ENCODE results near the gene TRAPPC3L. TPM values are rescaled to one million over a fixed set of nuclear protein-coding genes. Genes with fewer than 3 reads are reported as not detected.

The TRAPPC3L gene
- total and polyA plus RNA-seq, 5 donors from 2014 or later = 0.37 TPM; not detected in 4

DNA sequence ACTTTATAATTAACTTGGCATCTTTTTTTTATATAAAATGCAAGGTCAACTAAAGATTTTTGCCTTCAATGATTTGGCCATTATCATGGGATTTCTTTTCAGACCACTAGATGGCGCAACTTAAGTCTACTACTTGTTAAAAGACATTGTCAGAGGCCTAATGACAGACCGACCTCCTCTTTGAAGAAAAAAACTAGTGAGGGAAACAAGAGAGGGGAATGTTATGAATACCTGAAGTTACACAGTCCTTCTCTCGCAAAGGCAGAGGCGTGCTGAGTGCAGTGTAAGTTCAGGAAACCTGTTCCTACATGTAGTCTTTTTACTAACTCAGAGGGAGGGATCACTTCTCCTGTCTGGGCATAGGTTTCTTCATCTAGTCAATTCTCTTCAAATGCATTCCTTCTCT is 9.3 kb downstream of the TRAPPC3L start:
- peak overlapping the region in 1 of 3 donors; percentile 48 for H3K27ac Mint-ChIP-seq
- peak in 1 of 2 donors; percentile 55 for ATAC-seq (ENCODE audit: low read depth in 2 of 2)
- H3K4me3 ChIP-seq (ENCODE audit: low read depth, low read length) = no peak overlapping the region

DNA sequence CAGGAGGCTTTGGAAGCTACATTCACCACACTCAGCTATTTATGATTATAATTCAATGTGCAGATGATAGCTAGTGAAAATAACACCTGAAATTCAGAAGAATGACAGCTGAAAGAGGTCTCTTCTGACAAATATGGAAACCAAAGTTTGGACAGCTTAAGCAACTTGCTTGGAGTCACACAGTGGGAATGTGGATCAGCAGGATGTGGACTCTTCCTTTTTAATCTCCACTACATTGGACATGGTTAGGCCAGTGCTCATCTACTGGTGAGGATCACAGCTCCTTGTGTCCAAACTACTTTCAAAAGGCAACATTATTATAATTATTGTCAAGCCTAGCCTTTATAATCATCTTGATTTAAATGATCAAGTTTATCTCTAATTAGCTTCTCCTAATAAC is 10.4 kb downstream of the TRAPPC3L start:
- Histone ChIP-seq H3K9me3 (ENCODE audit: control insufficient read depth in 2 of 2, low read length in 2 of 2) (no peaks in the 10 kb centered on the region), H3K4me1 (ENCODE audit: control insufficient read depth, insufficient read depth, low read length, poor library complexity, severe bottlenecking) (no peaks in the 10 kb centered on the region), H3K27ac (ENCODE audit: insufficient read depth, low read length, poor library complexity, severe bottlenecking) (no peak overlapping the region), H3K27me3 (ENCODE audit: control insufficient read depth, insufficient read depth, low read length) (peaks cover 10% of the 10 kb centered on the region), H3K4me3 (ENCODE audit: low read depth, low read length) (no peak overlapping the region), H3K36me3 (ENCODE audit: control insufficient read depth, insufficient read depth, low read length) (no peaks in the 10 kb centered on the region)
- H3K27ac Mint-ChIP-seq = no peak overlapping the region
- H3K36me3 Mint-ChIP-seq = no peaks in the 10 kb centered on the region
- no peak overlapping the region for H3K4me3 Mint-ChIP-seq
- DNase-seq = no peak
- peaks cover 0 to 5% (median 2%) of the 10 kb centered on the region in 4 donors for H3K4me1 Mint-ChIP-seq
- H3K27me3 Mint-ChIP-seq = peaks cover 39% of the 10 kb centered on the region
- H3K9me3 Mint-ChIP-seq = no peaks in the 10 kb centered on the region
- ATAC-seq (ENCODE audit: low read depth in 2 of 2) = no peak

More for the DNA sequence above, 9.3 kb downstream of the TRAPPC3L start:
- no peaks in the 10 kb centered on the region for H3K36me3 Mint-ChIP-seq
- peak overlapping the region in 1 of 4 donors; percentile 27 for H3K4me3 Mint-ChIP-seq
- Histone ChIP-seq H3K27ac (ENCODE audit: insufficient read depth, low read length, poor library complexity, severe bottlenecking) (no peak overlapping the region), H3K4me1 (ENCODE audit: control insufficient read depth, insufficient read depth, low read length, poor library complexity, severe bottlenecking) (no peaks in the 10 kb centered on the region), H3K27me3 (ENCODE audit: control insufficient read depth, insufficient read depth, low read length) (peaks cover 7% of the 10 kb centered on the region), H3K36me3 (ENCODE audit: control insufficient read depth, insufficient read depth, low read length) (no peaks in the 10 kb centered on the region), H3K9me3 (ENCODE audit: control insufficient read depth in 2 of 2, low read length in 2 of 2) (no peaks in the 10 kb centered on the region)
- no peaks in the 10 kb centered on the region for H3K9me3 Mint-ChIP-seq
- peak; percentile 2 to 64 (median 48) for DNase-seq
- H3K27me3 Mint-ChIP-seq = peaks cover 36% of the 10 kb centered on the region
- peaks cover 0 to 5% (median 2%) of the 10 kb centered on the region in 4 donors for H3K4me1 Mint-ChIP-seq

DNA sequence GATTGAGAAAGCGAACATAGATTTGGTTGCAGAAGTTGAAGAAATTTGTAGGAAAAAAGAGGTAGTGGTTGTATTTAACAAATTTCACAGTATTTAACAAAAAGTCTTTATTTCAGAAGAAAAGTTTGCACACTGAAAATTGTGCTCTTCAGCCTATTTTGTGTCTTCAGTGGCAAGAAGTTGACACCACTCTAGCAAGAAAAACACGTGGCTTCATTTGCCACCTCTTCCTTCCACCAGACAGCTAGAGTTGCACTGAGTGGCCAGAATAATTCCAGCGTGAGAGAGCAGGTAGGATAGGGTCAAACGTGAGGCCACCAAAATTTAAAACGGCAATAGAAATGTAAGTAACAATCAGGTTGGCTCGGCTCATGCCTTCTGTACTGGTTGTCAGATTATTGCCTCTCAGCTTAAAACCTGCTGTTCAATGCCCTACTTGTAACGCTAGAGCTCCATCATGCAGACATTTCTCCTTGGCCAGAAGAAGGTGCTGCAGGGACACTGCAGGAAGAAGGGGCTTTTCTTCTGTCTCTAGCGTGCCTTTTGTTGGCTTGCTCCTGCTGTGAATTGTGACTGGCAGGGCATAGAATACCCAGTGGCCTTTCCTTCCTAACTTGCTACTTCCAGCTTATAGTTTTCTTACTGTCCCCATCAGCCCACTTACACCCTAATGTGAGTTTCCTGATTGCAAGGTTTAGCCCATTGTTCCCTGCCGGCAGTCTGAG is 12.1 kb downstream of the TRAPPC3L start:
- DNase-seq (no peak), ATAC-seq (ENCODE audit: low read depth in 2 of 2) (no peak)
- H3K9me3 Mint-ChIP-seq = no peaks in the 10 kb centered on the region
- H3K9me3 ChIP-seq (ENCODE audit: control insufficient read depth in 2 of 2, low read length in 2 of 2) = no peaks in the 10 kb centered on the region
- no peaks in the 10 kb centered on the region for H3K4me1 ChIP-seq (ENCODE audit: control insufficient read depth, insufficient read depth, low read length, poor library complexity, severe bottlenecking)
- no peaks in the 10 kb centered on the region for H3K36me3 Mint-ChIP-seq
- H3K27ac ChIP-seq (ENCODE audit: insufficient read depth, low read length, poor library complexity, severe bottlenecking) = no peak overlapping the region
- H3K4me3 Mint-ChIP-seq = no peak overlapping the region
- peaks cover 0 to 5% (median 2%) of the 10 kb centered on the region in 4 donors for H3K4me1 Mint-ChIP-seq
- H3K27ac Mint-ChIP-seq = no peak overlapping the region
- peaks cover 32% of the 10 kb centered on the region for H3K27me3 Mint-ChIP-seq
- H3K4me3 ChIP-seq (ENCODE audit: low read depth, low read length) = no peak overlapping the region
- H3K36me3 ChIP-seq (ENCODE audit: control insufficient read depth, insufficient read depth, low read length) = no peaks in the 10 kb centered on the region
- peaks cover 15% of the 10 kb centered on the region for H3K27me3 ChIP-seq (ENCODE audit: control insufficient read depth, insufficient read depth, low read length)

DNA sequence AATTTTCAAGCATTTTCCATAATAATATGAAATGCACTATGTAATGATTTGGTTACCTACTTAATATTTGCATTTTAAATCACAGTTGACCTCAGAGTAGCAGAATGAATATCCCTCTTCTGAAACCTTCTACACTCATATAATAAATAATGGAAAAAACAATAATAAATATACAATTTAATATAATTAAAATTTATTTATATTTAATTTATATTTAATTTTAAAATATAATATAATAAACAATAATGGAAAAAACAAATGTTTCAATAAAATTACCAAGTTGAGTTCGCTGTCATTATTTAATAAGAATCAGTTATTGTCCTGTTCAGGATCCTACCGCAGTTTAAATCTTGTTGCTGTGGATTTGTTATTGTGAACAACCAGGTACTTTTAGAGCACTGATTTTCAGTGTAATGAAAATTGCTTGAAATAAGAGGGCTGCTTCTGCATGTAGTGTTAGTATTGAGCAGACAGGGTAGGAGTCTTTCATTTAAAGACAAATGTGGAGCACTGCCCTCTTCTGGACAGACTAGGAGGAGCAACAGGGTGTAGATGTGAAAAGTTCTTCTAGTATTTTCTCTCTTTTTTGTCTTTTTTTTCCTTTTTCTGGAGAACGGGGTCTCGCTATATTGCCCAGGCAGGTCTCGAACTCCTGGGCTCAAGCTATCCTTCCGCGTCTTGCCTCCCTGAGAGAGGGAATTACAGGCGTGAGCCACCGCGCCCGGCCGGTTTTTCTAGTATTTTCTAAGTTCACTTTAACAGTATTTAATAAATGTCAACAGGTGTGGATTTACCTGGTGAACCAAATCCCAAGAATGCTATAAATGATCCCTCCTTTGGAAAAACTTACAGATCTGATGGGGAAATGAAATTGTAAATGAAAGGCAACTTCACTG is 13.6 kb downstream of the TRAPPC3L start:
- Histone ChIP-seq H3K27ac (ENCODE audit: insufficient read depth, low read length, poor library complexity, severe bottlenecking) (no peak overlapping the region), H3K9me3 (ENCODE audit: control insufficient read depth in 2 of 2, low read length in 2 of 2) (no peaks in the 10 kb centered on the region), H3K27me3 (ENCODE audit: control insufficient read depth, insufficient read depth, low read length) (peaks cover 15% of the 10 kb centered on the region), H3K36me3 (ENCODE audit: control insufficient read depth, insufficient read depth, low read length) (no peaks in the 10 kb centered on the region), H3K4me1 (ENCODE audit: control insufficient read depth, insufficient read depth, low read length, poor library complexity, severe bottlenecking) (no peaks in the 10 kb centered on the region), H3K4me3 (ENCODE audit: low read depth, low read length) (no peak overlapping the region)
- Mint-ChIP-seq H3K36me3 (no peaks in the 10 kb centered on the region), H3K4me3 (no peak overlapping the region), H3K27me3 (peaks cover 25% of the 10 kb centered on the region), H3K4me1 (peaks cover 0 to 5% (median 2%) of the 10 kb centered on the region in 4 donors), H3K27ac (no peak overlapping the region), H3K9me3 (no peaks in the 10 kb centered on the region)
- peak; percentile 85 to 89 for ATAC-seq (ENCODE audit: low read depth in 2 of 2)
- DNase-seq = peak; percentile 46 to 69 (median 68)

DNA sequence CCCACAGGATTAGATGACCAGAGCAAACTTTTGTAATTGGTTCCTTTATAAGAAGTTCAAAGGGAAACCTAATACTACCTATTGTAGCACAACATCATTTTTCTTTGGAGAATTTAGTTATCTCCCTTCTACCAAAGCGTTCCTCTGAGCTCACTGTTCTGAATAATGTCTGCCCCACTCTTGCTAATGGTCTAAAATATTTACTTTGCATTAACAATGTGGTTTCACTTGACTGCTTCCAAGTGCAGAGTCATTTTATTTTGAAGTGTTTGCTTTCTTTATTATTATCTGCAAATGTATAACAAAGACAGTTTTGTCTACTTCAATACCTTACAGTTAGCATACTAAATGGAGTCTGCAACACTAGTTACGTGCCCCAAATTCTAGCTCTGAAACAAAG is 15.0 kb downstream of the TRAPPC3L start:
- no peak for DNase-seq
- Histone ChIP-seq H3K4me1 (ENCODE audit: control insufficient read depth, insufficient read depth, low read length, poor library complexity, severe bottlenecking) (no peaks in the 10 kb centered on the region), H3K27me3 (ENCODE audit: control insufficient read depth, insufficient read depth, low read length) (peaks cover 25% of the 10 kb centered on the region), H3K9me3 (ENCODE audit: control insufficient read depth in 2 of 2, low read length in 2 of 2) (no peaks in the 10 kb centered on the region), H3K4me3 (ENCODE audit: low read depth, low read length) (no peak overlapping the region), H3K27ac (ENCODE audit: insufficient read depth, low read length, poor library complexity, severe bottlenecking) (no peak overlapping the region), H3K36me3 (ENCODE audit: control insufficient read depth, insufficient read depth, low read length) (no peaks in the 10 kb centered on the region)
- no peak for ATAC-seq (ENCODE audit: low read depth in 2 of 2)
- H3K9me3 Mint-ChIP-seq = peaks cover 0 to 3% (median 0%) of the 10 kb centered on the region in 7 donors
- H3K36me3 Mint-ChIP-seq = no peaks in the 10 kb centered on the region
- H3K27me3 Mint-ChIP-seq = peaks cover 27% of the 10 kb centered on the region
- H3K4me1 Mint-ChIP-seq = peaks cover 0 to 4% (median 2%) of the 10 kb centered on the region in 4 donors
- no peak overlapping the region for H3K27ac Mint-ChIP-seq
- no peak overlapping the region for H3K4me3 Mint-ChIP-seq

DNA sequence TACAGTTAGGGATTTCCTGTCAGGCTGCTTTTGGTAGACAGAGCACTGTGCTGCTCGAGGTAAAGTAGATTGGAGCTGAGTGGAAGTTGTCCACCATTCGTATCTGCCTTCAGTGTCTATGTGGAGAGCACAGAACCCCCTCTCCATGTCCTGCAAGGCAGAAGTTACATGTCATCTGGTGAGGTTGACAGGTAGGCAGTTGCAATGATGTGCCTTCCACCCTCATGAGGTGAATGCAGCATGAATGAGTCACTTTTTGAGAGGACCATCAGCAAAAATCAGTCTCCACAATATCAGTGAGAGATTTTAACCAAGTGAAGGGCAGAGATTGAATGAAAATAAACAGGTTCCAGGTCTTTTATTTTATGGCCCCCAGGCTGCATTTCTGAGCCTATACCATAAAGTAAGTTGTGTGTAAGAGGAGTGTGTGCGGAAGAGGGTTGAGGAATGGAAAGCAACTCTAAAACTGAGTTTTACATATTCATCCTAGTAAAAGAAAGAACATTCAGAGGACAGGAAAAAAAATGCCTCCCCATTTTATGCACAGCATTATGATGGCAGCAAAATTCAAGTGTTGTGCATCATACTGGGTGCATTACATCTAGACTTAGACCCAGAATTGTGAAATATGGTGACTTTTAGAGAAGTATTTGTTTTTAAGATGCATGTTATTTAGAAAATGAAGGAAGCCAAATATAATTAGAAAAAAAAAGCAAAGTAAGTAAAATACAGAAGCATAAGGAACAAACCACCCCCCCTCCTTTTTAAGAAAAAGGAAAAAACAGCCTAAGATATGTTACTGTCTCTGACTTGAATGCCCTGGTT is 15.8 kb downstream of the TRAPPC3L start:
- no peaks in the 10 kb centered on the region for H3K36me3 ChIP-seq (ENCODE audit: control insufficient read depth, insufficient read depth, low read length)
- H3K27ac Mint-ChIP-seq = no peak overlapping the region
- H3K27me3 ChIP-seq (ENCODE audit: control insufficient read depth, insufficient read depth, low read length) = peaks cover 21% of the 10 kb centered on the region
- peaks cover 0 to 4% (median 2%) of the 10 kb centered on the region in 4 donors for H3K4me1 Mint-ChIP-seq
- no peak overlapping the region for H3K4me3 Mint-ChIP-seq
- H3K4me3 ChIP-seq (ENCODE audit: low read depth, low read length) = no peak overlapping the region
- H3K27ac ChIP-seq (ENCODE audit: insufficient read depth, low read length, poor library complexity, severe bottlenecking) = no peak overlapping the region
- H3K4me1 ChIP-seq (ENCODE audit: control insufficient read depth, insufficient read depth, low read length, poor library complexity, severe bottlenecking) = no peaks in the 10 kb centered on the region
- H3K9me3 ChIP-seq (ENCODE audit: control insufficient read depth in 2 of 2, low read length in 2 of 2) = no peaks in the 10 kb centered on the region
- no peak for ATAC-seq (ENCODE audit: low read depth in 2 of 2)
- H3K36me3 Mint-ChIP-seq = no peaks in the 10 kb centered on the region
- H3K27me3 Mint-ChIP-seq = peaks cover 27% of the 10 kb centered on the region
- DNase-seq = no peak
- H3K9me3 Mint-ChIP-seq = peaks cover 0 to 3% (median 0%) of the 10 kb centered on the region in 7 donors

DNA sequence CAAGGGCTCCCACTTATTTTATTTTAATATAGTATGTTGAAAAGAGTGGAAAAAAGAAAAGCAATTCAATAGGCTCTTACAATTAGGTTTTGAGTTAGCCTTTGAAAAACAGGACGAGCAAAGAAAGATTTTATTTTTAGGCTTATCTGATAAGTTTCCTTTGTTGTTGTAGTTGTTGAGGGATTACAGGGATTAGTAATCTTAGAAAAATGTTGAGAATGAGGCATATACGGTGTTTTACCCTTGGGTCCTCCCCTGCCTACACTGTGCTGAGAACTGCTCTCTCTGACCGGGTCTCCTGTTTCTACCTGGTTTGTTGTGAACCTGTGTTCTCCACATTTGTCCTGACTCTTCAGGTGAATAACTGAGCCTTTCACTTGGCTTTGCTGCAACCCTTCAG is 16.7 kb downstream of the TRAPPC3L start:
- H3K4me1 Mint-ChIP-seq = peaks cover 0 to 4% (median 2%) of the 10 kb centered on the region in 4 donors
- H3K4me3 Mint-ChIP-seq = no peak overlapping the region
- Histone ChIP-seq H3K36me3 (ENCODE audit: control insufficient read depth, insufficient read depth, low read length) (no peaks in the 10 kb centered on the region), H3K4me3 (ENCODE audit: low read depth, low read length) (no peak overlapping the region), H3K9me3 (ENCODE audit: control insufficient read depth in 2 of 2, low read length in 2 of 2) (no peaks in the 10 kb centered on the region), H3K27ac (ENCODE audit: insufficient read depth, low read length, poor library complexity, severe bottlenecking) (no peak overlapping the region), H3K4me1 (ENCODE audit: control insufficient read depth, insufficient read depth, low read length, poor library complexity, severe bottlenecking) (no peaks in the 10 kb centered on the region), H3K27me3 (ENCODE audit: control insufficient read depth, insufficient read depth, low read length) (peaks cover 21% of the 10 kb centered on the region)
- peaks cover 0 to 3% (median 0%) of the 10 kb centered on the region in 7 donors for H3K9me3 Mint-ChIP-seq
- ATAC-seq (ENCODE audit: low read depth in 2 of 2) = peak in 1 of 2 donors; percentile 24
- H3K36me3 Mint-ChIP-seq = no peaks in the 10 kb centered on the region
- peak overlapping the region in 1 of 3 donors; percentile 38 for H3K27ac Mint-ChIP-seq
- DNase-seq = no peak
- peaks cover 27% of the 10 kb centered on the region for H3K27me3 Mint-ChIP-seq

All from CD4-positive, CD25-positive, alpha-beta regulatory T cell (primary cell).